ENCODE measurements around the gene TRMT5. TPM values are rescaled to one million over a fixed set of nuclear protein-coding genes. Genes with fewer than 3 reads are reported as not detected.

The TRMT5 gene
- total RNA-seq, 3 donors from 2014 or later (not counting 1 experiment from before 2014, with no cell fraction given): 1.7 to 2.6 (median 1.9) TPM

DNA sequence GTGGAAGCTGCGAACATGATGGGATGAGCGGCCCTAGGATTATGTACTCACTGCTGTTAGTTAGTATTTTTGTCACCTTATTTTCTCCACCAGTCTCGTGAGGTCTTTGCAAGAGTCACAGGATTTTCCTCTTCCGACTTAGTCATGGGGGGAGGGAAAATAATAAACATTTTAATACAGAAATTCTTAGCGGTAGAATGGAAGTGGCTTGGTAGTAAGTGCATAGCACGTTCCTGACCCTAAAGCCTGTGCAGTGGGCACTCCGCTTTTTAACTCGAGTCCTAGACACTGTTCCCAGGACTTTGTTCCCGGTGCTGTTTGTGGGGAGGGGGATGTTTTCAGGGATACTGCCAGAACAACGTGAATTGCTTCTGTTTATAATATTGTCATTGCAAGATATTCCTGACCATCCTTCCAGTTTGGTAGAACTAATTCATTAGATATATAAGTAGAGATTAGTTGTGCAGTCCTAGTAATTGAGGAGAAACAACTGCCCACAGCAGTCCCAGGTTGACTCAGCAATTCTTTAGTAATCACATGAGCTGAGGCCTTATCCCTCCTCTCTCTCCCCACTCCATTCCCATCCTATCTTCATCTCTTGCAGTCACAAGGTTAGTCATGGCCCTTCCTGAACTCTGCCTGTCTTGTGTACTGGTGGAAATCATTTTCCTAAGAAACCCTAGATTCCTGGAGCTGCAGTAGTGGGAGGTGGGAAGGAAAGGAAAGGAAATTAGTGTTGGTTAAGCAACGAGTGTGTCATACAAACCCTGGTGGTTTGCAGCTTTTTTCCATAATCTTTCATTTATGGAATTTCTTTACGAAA is 965 bp upstream of the TRMT5 start:
- 10% methylated on average over 9 of the region's 12 CpGs for WGBS (ENCODE audit: insufficient coverage)
- TF ChIP-seq, protein P1, sequence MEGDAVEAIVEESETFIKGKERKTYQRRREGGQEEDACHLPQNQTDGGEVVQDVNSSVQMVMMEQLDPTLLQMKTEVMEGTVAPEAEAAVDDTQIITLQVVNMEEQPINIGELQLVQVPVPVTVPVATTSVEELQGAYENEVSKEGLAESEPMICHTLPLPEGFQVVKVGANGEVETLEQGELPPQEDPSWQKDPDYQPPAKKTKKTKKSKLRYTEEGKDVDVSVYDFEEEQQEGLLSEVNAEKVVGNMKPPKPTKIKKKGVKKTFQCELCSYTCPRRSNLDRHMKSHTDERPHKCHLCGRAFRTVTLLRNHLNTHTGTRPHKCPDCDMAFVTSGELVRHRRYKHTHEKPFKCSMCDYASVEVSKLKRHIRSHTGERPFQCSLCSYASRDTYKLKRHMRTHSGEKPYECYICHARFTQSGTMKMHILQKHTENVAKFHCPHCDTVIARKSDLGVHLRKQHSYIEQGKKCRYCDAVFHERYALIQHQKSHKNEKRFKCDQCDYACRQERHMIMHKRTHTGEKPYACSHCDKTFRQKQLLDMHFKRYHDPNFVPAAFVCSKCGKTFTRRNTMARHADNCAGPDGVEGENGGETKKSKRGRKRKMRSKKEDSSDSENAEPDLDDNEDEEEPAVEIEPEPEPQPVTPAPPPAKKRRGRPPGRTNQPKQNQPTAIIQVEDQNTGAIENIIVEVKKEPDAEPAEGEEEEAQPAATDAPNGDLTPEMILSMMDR (IDR thresholded peaks at IDR 0.05): no peak
- H3K27me3 ChIP-seq (ENCODE audit: control insufficient read depth, insufficient read depth, low read length): no peaks in the 10 kb centered on the region

DNA sequence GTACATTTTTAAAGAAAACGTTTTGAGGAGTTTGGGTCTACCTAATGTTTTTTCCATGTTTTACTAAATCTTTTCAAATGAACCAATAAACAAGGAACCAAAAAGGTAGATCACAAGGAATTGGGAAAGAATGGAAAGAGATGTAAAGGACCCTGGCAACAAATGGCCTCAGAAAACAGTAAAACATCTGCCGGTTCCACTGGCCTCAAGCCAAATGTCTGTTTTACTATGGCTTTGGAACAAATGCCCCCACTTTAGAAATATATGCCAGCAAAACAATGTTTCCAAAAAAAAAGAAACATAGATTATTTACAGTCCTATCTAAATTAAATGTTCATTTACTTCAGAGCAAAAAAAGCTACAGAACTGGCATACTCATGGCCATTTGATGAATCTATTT is 3.0 kb downstream of the TRMT5 start:
- Histone ChIP-seq H3K9me3 (ENCODE audit: control insufficient read depth, insufficient read depth, low read length) (no peaks in the 10 kb centered on the region), H3K4me3 (ENCODE audit: low read length) (no peak overlapping the region), H3K27me3 (ENCODE audit: control insufficient read depth, insufficient read depth, low read length) (no peaks in the 10 kb centered on the region), H3K36me3 (ENCODE audit: control insufficient read depth, insufficient read depth, low read length) (no peaks in the 10 kb centered on the region), H3K27ac (ENCODE audit: low read length) (no peak overlapping the region), H3K4me1 (ENCODE audit: control insufficient read depth, insufficient read depth, low read length) (peaks cover 12% of the 10 kb centered on the region)
- Mint-ChIP-seq H3K4me1 (peaks cover 0 to 3% of the 10 kb centered on the region in 2 donors), H3K27me3 (ENCODE audit: low read depth in 2 of 2) (no peaks in the 10 kb centered on the region), H3K4me3 (no peak overlapping the region), H3K9me3 (no peaks in the 10 kb centered on the region), H3K36me3 (no peaks in the 10 kb centered on the region), H3K27ac (peak overlapping the region; percentile 9 to 44)
- TF ChIP-seq, protein P1 (IDR thresholded peaks at IDR 0.05): no peak
- WGBS (ENCODE audit: insufficient coverage): 89% methylated on average over 1 of the region's 2 CpGs
- no peak for DNase-seq
- intact Hi-C loops (cut with micrococcal nuclease): no loop called here
- ATAC-seq: no peak

More for the DNA sequence above, 965 bp upstream of the TRMT5 start:
- Mint-ChIP-seq H3K36me3 (no peaks in the 10 kb centered on the region), H3K27me3 (ENCODE audit: low read depth in 2 of 2) (no peaks in the 10 kb centered on the region), H3K4me3 (no peak overlapping the region), H3K27ac (no peak overlapping the region), H3K9me3 (no peaks in the 10 kb centered on the region), H3K4me1 (peaks cover 0 to 5% of the 10 kb centered on the region in 2 donors)
- intact Hi-C loops (cut with micrococcal nuclease): loop anchor here (1.0 to 5.0 kb wide), 3 partner anchors 42 to 250 kb away; partner anchors contain the start of gene MNAT1
- peak in 1 of 3 donors; percentile 38 for ATAC-seq
- Histone ChIP-seq H3K4me1 (ENCODE audit: control insufficient read depth, insufficient read depth, low read length) (peaks cover 12% of the 10 kb centered on the region), H3K27ac (ENCODE audit: low read length) (peak overlapping the region; percentile 75), H3K36me3 (ENCODE audit: control insufficient read depth, insufficient read depth, low read length) (no peaks in the 10 kb centered on the region), H3K9me3 (ENCODE audit: control insufficient read depth, insufficient read depth, low read length) (no peaks in the 10 kb centered on the region), H3K4me3 (ENCODE audit: low read length) (peak overlapping the region; percentile 67)
- DNase-seq: peak in 1 of 2 donors; percentile 8

DNA sequence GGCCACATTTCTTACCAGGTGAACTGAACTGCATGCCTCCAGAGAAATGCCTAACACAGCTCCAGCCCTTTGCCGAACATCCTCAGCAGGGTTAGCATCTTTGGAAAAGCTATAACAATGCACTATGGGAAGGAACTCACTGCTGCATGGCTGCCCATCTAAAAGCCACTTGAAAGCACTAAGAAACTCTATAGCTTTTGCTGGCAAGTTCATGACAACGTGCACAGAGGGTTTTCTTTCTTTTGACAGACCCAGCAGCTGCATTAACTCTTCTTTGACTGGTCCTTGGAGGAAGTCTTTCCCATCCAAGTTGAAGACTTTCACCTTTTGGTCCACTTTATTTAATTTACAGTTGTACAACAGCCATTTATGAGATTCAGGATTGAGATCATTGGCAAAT is 5.3 kb downstream of the TRMT5 start:
- Histone ChIP-seq H3K27me3 (ENCODE audit: control insufficient read depth, insufficient read depth, low read length) (no peaks in the 10 kb centered on the region), H3K36me3 (ENCODE audit: control insufficient read depth, insufficient read depth, low read length) (no peaks in the 10 kb centered on the region), H3K27ac (ENCODE audit: low read length) (no peak overlapping the region), H3K9me3 (ENCODE audit: control insufficient read depth, insufficient read depth, low read length) (no peaks in the 10 kb centered on the region), H3K4me1 (ENCODE audit: control insufficient read depth, insufficient read depth, low read length) (peaks cover 2% of the 10 kb centered on the region), H3K4me3 (ENCODE audit: low read length) (no peak overlapping the region)
- no peaks in the 10 kb centered on the region for H3K9me3 Mint-ChIP-seq
- H3K27me3 Mint-ChIP-seq (ENCODE audit: low read depth in 2 of 2): no peaks in the 10 kb centered on the region
- intact Hi-C loops (cut with micrococcal nuclease): no loop called here
- no peak overlapping the region for H3K4me3 Mint-ChIP-seq
- H3K36me3 Mint-ChIP-seq: no peaks in the 10 kb centered on the region
- no peaks in the 10 kb centered on the region for H3K4me1 Mint-ChIP-seq
- DNase-seq (no peak), ATAC-seq (no peak)
- 75% methylated on average over 2 of the region's 2 CpGs for WGBS (ENCODE audit: insufficient coverage)
- TF ChIP-seq, protein P1 (IDR thresholded peaks at IDR 0.05): no peak
- H3K27ac Mint-ChIP-seq: no peak overlapping the region

All from natural killer cell (primary cell).